ENCODE data around the gene TAF4.

Gene TAF4

DNA sequence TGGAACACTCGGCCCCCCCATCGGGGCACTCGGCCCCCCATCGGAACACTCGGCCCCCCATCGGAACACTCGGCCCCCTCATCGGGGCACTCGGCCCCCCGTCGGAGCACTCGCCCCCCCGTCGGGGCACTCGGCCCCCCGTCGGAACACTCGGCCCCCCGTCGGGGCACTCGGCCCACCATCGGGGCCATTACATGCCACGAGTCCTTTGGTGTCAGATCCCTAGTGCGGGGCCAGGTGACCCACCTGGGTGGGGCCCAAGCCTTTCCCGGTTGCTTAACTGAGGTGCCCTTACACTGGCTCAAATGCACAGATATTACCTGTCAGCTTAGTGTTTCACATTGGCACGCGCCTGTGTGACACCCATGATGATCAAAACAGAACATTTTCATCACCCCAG, 95.9 kb downstream of the TAF4 start:
- no peak overlapping the region for H3K9ac ChIP-seq (ENCODE audit: low read length)
- H3K27me3 ChIP-seq (replicated peaks; ENCODE audit: control insufficient read depth, insufficient read depth, low read length), result peaks cover 21% of the 10 kb centered on the region
- no peaks in the 10 kb centered on the region for H3K9me3 ChIP-seq (ENCODE audit: control insufficient read depth, low read length)
- H3K36me3 ChIP-seq (ENCODE audit: control insufficient read depth, insufficient read depth, low read length, severe bottlenecking), result peaks cover 25% of the 10 kb centered on the region
- DNase-seq (ENCODE audit: low read depth), result no peak
- H3K4me3 ChIP-seq (ENCODE audit: low read length), result no peak overlapping the region
- no peaks in the 10 kb centered on the region for H3K4me1 ChIP-seq (ENCODE audit: control insufficient read depth, insufficient read depth, low read length)

DNA sequence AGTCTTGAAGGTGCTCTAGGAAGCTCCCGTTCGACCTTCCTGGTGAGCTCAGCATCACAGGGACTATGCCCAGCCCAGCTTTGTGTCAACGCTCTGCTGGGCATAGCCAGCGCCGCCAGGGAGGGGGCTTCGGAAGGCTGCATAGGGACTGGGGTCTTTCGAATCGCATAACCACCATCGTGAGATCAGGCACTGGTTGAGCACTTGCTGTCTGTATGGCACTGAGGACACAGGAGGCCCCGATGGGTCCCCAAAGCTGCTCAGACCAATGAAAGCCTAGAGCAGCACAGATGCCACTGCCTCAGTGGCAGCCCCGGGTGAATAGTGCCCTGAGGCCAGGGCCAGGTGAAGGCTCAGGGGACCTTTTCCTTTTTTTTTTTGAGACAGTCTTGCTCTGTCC, 96.7 kb downstream of the TAF4 start:
- peaks cover 29% of the 10 kb centered on the region for H3K27me3 ChIP-seq (replicated peaks; ENCODE audit: control insufficient read depth, insufficient read depth, low read length)
- no peak overlapping the region for H3K4me3 ChIP-seq (ENCODE audit: low read length)
- no peaks in the 10 kb centered on the region for H3K4me1 ChIP-seq (ENCODE audit: control insufficient read depth, insufficient read depth, low read length)
- no peak for DNase-seq (ENCODE audit: low read depth)
- H3K9me3 ChIP-seq (ENCODE audit: control insufficient read depth, low read length), result no peaks in the 10 kb centered on the region
- no peak overlapping the region for H3K9ac ChIP-seq (ENCODE audit: low read length)
- H3K36me3 ChIP-seq (ENCODE audit: control insufficient read depth, insufficient read depth, low read length, severe bottlenecking), result peaks cover 20% of the 10 kb centered on the region

DNA sequence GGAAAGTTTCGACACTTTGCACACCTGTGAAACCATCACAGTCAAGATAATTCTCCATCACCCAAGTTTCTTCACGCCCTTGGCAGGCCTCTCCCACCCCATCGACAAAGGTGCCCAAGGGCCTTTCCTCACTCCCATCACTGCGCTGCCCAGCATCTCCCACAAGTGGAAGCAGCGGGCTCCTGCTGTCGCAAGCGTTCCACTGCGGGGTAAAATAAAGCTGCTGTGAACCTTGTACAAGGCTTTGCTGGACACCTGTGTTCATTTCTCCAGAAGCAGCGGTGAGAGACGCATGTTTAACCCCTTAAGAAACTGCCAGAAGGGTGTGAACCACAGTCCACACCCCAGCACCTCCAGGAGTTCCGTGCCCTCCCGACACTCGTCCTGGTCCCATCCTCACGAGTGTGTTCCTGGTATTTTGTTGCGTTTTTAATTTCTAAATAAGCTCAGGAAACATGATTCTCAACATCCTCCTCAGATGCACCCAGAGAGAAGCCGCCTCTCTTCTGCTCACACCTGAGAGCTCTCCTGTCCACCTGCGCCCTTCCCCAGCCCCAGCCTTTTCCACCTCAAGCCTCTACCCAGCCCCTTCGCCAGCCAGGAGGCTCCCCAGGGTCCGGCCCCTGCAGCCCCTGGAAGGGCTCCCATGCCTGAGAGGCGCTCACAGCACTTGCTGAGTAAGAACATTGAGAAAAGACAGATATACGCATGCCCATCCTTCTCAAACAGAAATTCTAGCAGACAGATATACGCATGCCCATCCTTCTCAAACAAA, 97.5 kb downstream of the TAF4 start:
- Histone ChIP-seq H3K4me3 (ENCODE audit: low read length) (no peak overlapping the region), H3K9ac (ENCODE audit: low read length) (no peak overlapping the region), H3K4me1 (ENCODE audit: control insufficient read depth, insufficient read depth, low read length) (no peaks in the 10 kb centered on the region), H3K36me3 (ENCODE audit: control insufficient read depth, insufficient read depth, low read length, severe bottlenecking) (peaks cover 13% of the 10 kb centered on the region), H3K27me3 (replicated peaks; ENCODE audit: control insufficient read depth, insufficient read depth, low read length) (peaks cover 36% of the 10 kb centered on the region), H3K9me3 (ENCODE audit: control insufficient read depth, low read length) (peaks cover 2% of the 10 kb centered on the region)
- DNase-seq (ENCODE audit: low read depth), result no peak

DNA sequence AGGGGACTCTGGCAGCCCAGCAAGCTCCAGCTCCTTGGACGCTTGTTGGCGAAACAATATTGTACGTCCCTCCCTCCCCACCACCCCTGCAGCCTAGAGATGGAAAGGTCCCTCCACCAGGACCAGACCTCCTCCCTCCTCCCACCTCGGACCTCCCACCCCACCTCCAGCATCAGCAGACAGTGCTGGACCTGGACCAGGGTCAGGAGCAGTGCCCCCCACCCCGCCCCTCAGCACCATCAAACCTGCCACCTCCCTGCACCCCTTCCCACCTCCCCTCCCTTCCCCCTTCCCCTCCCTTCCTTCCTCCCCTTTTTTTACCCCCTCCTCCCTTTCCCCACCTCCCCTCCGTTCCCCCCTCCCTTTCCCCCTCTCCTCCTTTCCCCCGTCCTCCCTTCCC, 98.4 kb downstream of the TAF4 start:
- no peak overlapping the region for H3K9ac ChIP-seq (ENCODE audit: low read length)
- H3K4me1 ChIP-seq (ENCODE audit: control insufficient read depth, insufficient read depth, low read length), result no peaks in the 10 kb centered on the region
- H3K36me3 ChIP-seq (ENCODE audit: control insufficient read depth, insufficient read depth, low read length, severe bottlenecking), result peaks cover 4% of the 10 kb centered on the region
- H3K4me3 ChIP-seq (ENCODE audit: low read length), result no peak overlapping the region
- peaks cover 2% of the 10 kb centered on the region for H3K9me3 ChIP-seq (ENCODE audit: control insufficient read depth, low read length)
- H3K27me3 ChIP-seq (replicated peaks; ENCODE audit: control insufficient read depth, insufficient read depth, low read length), result peaks cover 36% of the 10 kb centered on the region
- DNase-seq (ENCODE audit: low read depth), result no peak

DNA sequence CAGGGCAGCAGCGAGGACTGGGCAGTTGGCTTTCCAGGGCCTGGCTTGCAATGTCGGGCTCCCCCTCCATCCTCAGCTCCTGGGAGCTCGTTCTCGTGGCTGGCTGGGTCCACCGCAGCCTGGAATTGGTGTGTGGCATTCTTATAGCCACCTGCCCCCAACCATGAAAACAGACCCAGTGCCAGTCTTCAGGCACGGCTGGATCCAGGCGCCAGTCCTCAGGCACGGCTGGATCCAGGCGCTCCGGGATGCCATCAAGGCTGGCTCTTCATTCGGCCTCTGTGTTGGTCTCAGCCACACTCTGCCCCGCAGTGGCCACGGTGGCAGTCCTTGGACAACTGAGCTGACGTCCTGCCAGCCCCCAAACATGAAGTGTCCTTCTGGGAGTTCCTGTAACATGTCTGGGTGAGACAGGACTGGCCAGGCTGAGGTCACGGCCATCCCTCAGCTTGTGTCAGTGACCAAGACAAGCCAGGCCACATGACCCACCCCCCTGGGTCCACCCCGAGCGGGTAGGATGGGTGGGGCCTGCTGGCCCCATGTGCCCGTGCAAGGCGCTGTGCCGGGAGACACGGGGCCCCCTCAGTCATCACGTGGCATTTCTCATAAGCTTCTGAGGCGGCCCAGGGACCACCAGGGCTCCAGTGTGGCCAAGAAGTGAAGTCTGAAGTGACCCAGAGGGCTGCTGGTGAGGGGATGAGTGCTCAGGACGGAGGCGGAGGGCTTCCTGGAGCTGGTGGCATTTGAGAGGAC, 99.0 kb downstream of the TAF4 start:
- Histone ChIP-seq H3K9me3 (ENCODE audit: control insufficient read depth, low read length) (peaks cover 2% of the 10 kb centered on the region), H3K4me3 (ENCODE audit: low read length) (no peak overlapping the region), H3K36me3 (ENCODE audit: control insufficient read depth, insufficient read depth, low read length, severe bottlenecking) (no peaks in the 10 kb centered on the region), H3K27me3 (replicated peaks; ENCODE audit: control insufficient read depth, insufficient read depth, low read length) (peaks cover 36% of the 10 kb centered on the region), H3K9ac (ENCODE audit: low read length) (no peak overlapping the region), H3K4me1 (ENCODE audit: control insufficient read depth, insufficient read depth, low read length) (no peaks in the 10 kb centered on the region)
- no peak for DNase-seq (ENCODE audit: low read depth)

DNA sequence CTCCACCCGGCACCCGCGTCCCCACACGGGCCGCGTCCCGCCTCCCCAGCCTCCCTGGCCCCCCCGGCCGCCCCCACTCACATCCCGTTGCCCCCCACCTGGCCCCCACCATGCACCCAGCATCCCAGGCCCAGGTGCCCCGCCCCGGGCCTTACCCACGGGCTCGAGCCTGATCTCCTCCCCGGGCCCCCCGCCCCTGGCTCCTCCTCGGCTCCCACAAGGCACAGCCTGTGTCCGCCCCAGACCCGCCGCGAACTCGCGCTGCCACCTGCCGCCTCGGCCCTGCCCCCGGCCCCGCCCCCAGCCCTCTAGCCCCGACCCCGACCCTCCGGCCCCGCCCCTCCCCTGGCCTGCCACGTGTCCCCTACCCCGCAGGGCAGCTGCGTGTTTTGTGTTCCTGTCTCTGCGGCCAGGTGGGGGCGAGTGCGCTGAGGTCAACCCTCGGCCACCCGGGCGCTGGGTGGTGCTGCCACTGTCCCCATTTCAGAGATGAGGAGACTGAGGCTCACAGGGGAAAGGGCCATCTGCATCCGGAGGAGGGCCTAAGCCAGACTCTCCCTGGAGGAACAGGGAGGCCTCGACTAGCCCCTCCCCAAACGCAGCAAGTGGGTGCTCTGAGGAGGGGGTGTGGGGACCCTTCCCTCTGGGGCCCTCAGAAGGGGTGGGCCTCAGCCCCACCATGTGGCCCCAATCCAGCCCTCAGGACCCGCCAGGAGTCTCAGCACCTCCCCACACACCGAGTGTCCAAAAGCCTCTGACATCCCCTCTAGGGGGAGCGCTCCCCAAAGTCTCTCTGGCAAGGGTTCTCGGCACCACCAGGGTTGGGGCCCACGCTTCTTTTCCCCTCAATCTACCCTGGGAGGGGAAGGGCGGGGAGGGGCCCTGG, 99.8 kb downstream of the TAF4 start:
- Histone ChIP-seq H3K4me3 (ENCODE audit: low read length) (no peak overlapping the region), H3K9ac (ENCODE audit: low read length) (no peak overlapping the region), H3K4me1 (ENCODE audit: control insufficient read depth, insufficient read depth, low read length) (no peaks in the 10 kb centered on the region), H3K9me3 (ENCODE audit: control insufficient read depth, low read length) (peaks cover 2% of the 10 kb centered on the region), H3K36me3 (ENCODE audit: control insufficient read depth, insufficient read depth, low read length, severe bottlenecking) (no peaks in the 10 kb centered on the region), H3K27me3 (replicated peaks; ENCODE audit: control insufficient read depth, insufficient read depth, low read length) (peaks cover 36% of the 10 kb centered on the region)
- no peak for DNase-seq (ENCODE audit: low read depth)

DNA sequence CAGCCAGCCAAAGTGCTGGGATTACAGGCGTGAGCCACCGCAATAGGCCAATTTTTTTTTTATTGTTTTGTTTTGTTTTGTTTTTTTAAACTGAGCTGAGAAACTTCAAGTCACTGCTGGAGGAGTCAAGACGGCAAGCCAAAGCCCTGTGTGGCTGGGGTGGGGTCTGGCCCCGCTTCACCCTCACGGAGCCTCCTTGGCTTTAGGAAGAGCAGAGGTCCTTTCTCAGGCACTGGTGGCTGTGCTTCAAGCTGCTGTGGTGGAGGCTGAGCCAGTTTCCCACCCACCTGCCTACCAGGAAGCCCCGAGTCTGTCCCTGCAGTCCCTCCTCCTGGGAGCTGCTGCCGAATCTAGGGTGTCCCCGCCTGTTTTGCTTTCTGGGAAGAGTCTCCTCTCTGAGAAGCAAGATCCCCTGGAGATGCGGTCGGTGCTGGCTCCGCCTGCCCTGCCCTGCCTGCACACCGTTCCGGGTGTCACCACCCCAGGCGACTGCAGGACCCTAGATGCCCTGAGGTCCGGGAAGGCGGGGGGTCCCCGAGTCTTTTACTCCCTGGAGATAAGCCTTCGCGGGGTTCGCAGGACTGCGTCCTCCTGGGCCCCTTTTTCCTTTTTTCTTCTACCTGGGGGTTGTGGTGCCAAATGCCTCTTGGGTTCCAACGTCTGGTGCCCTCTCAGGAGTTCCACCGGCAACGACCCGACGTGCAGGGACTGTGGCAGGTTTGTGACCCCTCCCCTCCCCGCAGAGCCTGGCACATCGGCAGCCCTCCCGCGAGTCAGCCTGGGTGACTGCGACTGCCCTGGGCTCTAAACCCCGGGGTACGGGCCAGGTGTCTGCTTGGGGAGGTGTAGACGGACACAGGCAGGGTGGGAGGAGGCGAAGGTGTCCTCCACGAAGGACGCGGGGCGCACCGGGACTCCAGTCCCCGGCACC, 100.7 kb downstream of the TAF4 start:
- Histone ChIP-seq H3K4me3 (ENCODE audit: low read length) (no peak overlapping the region), H3K9ac (ENCODE audit: low read length) (no peak overlapping the region), H3K9me3 (ENCODE audit: control insufficient read depth, low read length) (peaks cover 2% of the 10 kb centered on the region), H3K4me1 (ENCODE audit: control insufficient read depth, insufficient read depth, low read length) (no peaks in the 10 kb centered on the region), H3K27me3 (replicated peaks; ENCODE audit: control insufficient read depth, insufficient read depth, low read length) (peaks cover 36% of the 10 kb centered on the region), H3K36me3 (ENCODE audit: control insufficient read depth, insufficient read depth, low read length, severe bottlenecking) (no peaks in the 10 kb centered on the region)
- no peak for DNase-seq (ENCODE audit: low read depth)

DNA sequence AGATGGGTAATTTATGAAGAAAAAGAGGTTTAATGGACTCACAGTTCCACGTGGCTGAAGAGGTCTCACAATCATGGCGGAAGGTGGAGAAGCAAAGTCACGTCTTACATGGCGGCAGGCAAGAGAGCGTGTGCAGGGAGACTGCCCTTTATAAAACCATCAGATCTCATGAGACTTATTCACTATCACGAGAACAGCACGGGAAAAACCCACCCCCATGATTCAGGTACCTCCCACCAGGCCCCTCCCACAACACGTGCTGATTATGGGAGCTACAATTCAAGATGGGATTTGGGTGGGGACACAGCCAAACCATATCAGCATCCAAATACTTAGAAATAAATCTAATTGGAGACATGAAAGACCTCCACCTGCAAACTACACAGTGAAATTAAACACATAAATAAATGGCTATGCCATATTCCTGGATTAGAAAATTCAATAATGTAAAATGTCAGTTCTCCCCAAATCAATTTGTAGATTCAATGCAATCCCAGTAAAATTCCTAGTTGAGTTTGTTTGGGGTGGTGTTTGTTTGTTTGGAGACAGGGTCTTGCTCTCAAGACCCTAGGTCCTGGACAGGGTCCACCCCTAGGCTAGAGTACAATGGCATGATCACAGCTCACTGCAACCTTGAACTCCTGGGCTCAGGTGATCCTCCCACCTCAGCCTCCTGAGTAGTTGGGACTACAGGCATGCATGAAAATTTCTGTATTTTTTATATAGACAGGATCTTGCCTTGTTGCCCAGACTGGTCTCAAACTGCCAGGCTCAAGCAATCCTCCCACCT, 101.6 kb downstream of the TAF4 start:
- no peaks in the 10 kb centered on the region for H3K4me1 ChIP-seq (ENCODE audit: control insufficient read depth, insufficient read depth, low read length)

DNA sequence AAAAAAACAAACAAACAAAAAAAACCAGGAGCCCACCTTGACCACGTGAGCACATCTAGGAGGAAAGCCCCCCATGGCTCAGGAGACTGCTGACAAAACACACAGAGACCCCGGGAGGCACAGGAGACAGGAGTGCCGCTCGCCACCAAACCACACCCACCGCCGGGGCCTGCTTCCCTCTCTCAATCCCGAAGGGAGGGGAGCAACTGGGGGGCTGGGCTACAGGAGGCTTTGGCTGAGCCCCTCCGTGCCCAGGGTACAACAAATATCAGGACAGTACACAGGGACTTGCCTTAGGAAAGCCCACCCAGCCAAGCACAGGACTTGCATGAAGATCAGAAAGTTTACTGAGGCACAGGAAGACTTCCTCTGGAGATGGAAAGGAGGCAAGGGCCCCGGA, 102.5 kb downstream of the TAF4 start:
- peaks cover 2% of the 10 kb centered on the region for H3K9me3 ChIP-seq (ENCODE audit: control insufficient read depth, low read length)
- no peak overlapping the region for H3K9ac ChIP-seq (ENCODE audit: low read length)
- no peaks in the 10 kb centered on the region for H3K4me1 ChIP-seq (ENCODE audit: control insufficient read depth, insufficient read depth, low read length)
- H3K4me3 ChIP-seq (ENCODE audit: low read length), result no peak overlapping the region
- H3K27me3 ChIP-seq (replicated peaks; ENCODE audit: control insufficient read depth, insufficient read depth, low read length), result peaks cover 36% of the 10 kb centered on the region
- DNase-seq (ENCODE audit: low read depth), result no peak
- H3K36me3 ChIP-seq (ENCODE audit: control insufficient read depth, insufficient read depth, low read length, severe bottlenecking), result no peaks in the 10 kb centered on the region

More for the DNA sequence above, 101.6 kb downstream of the TAF4 start:
- DNase-seq (ENCODE audit: low read depth), result no peak
- Histone ChIP-seq H3K36me3 (ENCODE audit: control insufficient read depth, insufficient read depth, low read length, severe bottlenecking) (no peaks in the 10 kb centered on the region), H3K9ac (ENCODE audit: low read length) (no peak overlapping the region), H3K4me3 (ENCODE audit: low read length) (no peak overlapping the region), H3K27me3 (replicated peaks; ENCODE audit: control insufficient read depth, insufficient read depth, low read length) (peaks cover 39% of the 10 kb centered on the region), H3K9me3 (ENCODE audit: control insufficient read depth, low read length) (peaks cover 2% of the 10 kb centered on the region)

DNA sequence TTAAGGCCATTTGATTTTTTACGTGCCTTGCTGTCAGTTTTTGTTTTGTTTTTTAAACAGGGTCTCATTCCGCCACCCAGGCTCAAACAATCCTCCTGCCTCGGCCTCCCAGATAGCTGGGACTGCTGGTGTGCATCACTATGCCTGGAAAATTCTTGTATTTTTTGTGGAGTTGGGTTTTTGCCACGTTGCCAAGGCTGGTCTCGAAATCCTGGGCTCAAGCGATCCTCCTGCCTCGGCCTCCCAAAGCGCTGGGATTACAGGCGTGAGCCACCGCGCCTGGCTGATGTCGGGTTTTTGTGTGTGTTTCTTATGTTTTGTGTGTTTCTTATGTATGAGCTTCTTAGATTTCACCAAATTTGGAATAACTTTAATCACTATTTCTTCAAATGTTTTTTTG, 104.8 kb downstream of the TAF4 start:
- H3K9me3 ChIP-seq (ENCODE audit: control insufficient read depth, low read length), result peaks cover 2% of the 10 kb centered on the region
- DNase-seq (ENCODE audit: low read depth), result no peak
- no peaks in the 10 kb centered on the region for H3K36me3 ChIP-seq (ENCODE audit: control insufficient read depth, insufficient read depth, low read length, severe bottlenecking)
- H3K27me3 ChIP-seq (replicated peaks; ENCODE audit: control insufficient read depth, insufficient read depth, low read length), result peaks cover 27% of the 10 kb centered on the region
- H3K4me3 ChIP-seq (ENCODE audit: low read length), result no peak overlapping the region
- H3K4me1 ChIP-seq (ENCODE audit: control insufficient read depth, insufficient read depth, low read length), result no peaks in the 10 kb centered on the region
- H3K9ac ChIP-seq (ENCODE audit: low read length), result no peak overlapping the region
